ENCODE data around the gene ETV1. TPM values are rescaled to one million over a fixed set of nuclear protein-coding genes. Genes with fewer than 3 reads are reported as not detected.

ETV1 gene
- total RNA-seq, 2 experiments from 2014 or later, result not detected

- no peaks in the 10 kb centered on the region for H3K36me3 ChIP-seq (ENCODE audit: insufficient read depth, low read length)
- POLR2A ChIA-PET, result no interaction called here
- peaks cover 0 to 3% of the 10 kb centered on the region in 2 experiments for H3K9me3 ChIP-seq (ENCODE audit: control insufficient read depth in 1 of 2, insufficient read depth in 1 of 2, low read length in 2 of 2)
- H3K4me3 Mint-ChIP-seq, result no peak overlapping the region
- no peaks in the 10 kb centered on the region for H3K27me3 ChIP-seq (ENCODE audit: control insufficient read depth in 1 of 2, insufficient read depth in 2 of 2, low read length in 2 of 2)
- H3K4me1 Mint-ChIP-seq (ENCODE audit: low read depth), result no peaks in the 10 kb centered on the region
- intact Hi-C loops (cut with DNase I, micrococcal nuclease), result no loop called here
- no peak for ATAC-seq (ENCODE audit: poor library complexity)
- H3K36me3 Mint-ChIP-seq (ENCODE audit: low read depth), result no peaks in the 10 kb centered on the region
- no peaks in the 10 kb centered on the region for H3K4me1 ChIP-seq (ENCODE audit: insufficient read depth, low read length)
- no peak for DNase-seq
- H3K27ac Mint-ChIP-seq, result no peak overlapping the region
- CTCF ChIA-PET, result no interaction called here
- peaks cover 3% of the 10 kb centered on the region for H3K9me3 Mint-ChIP-seq
- no peak overlapping the region for H3K27ac ChIP-seq (ENCODE audit: low read depth in 1 of 2, low read length in 2 of 2)
- H3K27me3 Mint-ChIP-seq, result no peaks in the 10 kb centered on the region
- TF ChIP-seq CTCF (IDR thresholded peaks at IDR 0.05), result no peak
- H3K4me3 ChIP-seq (ENCODE audit: low read length), result no peak overlapping the region
Measured at GRCh38 chr7:13860734-13861133, 128.7 kb downstream of the ETV1 start.

GRCh38 chr7:13856012-13856411 is 133.5 kb downstream of the ETV1 start:
- intact Hi-C loops (cut with DNase I, micrococcal nuclease), result no loop called here
- CTCF ChIA-PET, result no interaction called here
- no peaks in the 10 kb centered on the region for H3K4me1 ChIP-seq (ENCODE audit: insufficient read depth, low read length)
- Mint-ChIP-seq H3K4me3 (no peak overlapping the region), H3K36me3 (ENCODE audit: low read depth) (no peaks in the 10 kb centered on the region), H3K27ac (no peak overlapping the region), H3K27me3 (no peaks in the 10 kb centered on the region), H3K4me1 (ENCODE audit: low read depth) (no peaks in the 10 kb centered on the region), H3K9me3 (no peaks in the 10 kb centered on the region)
- no peaks in the 10 kb centered on the region for H3K36me3 ChIP-seq (ENCODE audit: insufficient read depth, low read length)
- H3K27me3 ChIP-seq (ENCODE audit: control insufficient read depth in 1 of 2, insufficient read depth in 2 of 2, low read length in 2 of 2), result no peaks in the 10 kb centered on the region
- no peak overlapping the region for H3K27ac ChIP-seq (ENCODE audit: low read depth in 1 of 2, low read length in 2 of 2)
- ATAC-seq (ENCODE audit: poor library complexity) (no peak), DNase-seq (no peak)
- no peak overlapping the region for H3K4me3 ChIP-seq (ENCODE audit: low read length)
- TF ChIP-seq CTCF (IDR thresholded peaks at IDR 0.05), result no peak
- H3K9me3 ChIP-seq (ENCODE audit: control insufficient read depth in 1 of 2, insufficient read depth in 1 of 2, low read length in 2 of 2), result no peaks in the 10 kb centered on the region
- POLR2A ChIA-PET, result no interaction called here

GRCh38 chr7:13852281-13852968 is 137.0 kb downstream of the ETV1 start:
- peaks cover 17% of the 10 kb centered on the region for H3K4me1 Mint-ChIP-seq (ENCODE audit: low read depth)
- no peaks in the 10 kb centered on the region for H3K9me3 ChIP-seq (ENCODE audit: control insufficient read depth in 1 of 2, insufficient read depth in 1 of 2, low read length in 2 of 2)
- H3K4me3 ChIP-seq (ENCODE audit: low read length), result no peak overlapping the region
- no peak for ATAC-seq (ENCODE audit: poor library complexity)
- H3K27ac Mint-ChIP-seq, result no peak overlapping the region
- no peak overlapping the region for H3K4me3 Mint-ChIP-seq
- H3K27me3 Mint-ChIP-seq, result no peaks in the 10 kb centered on the region
- H3K27me3 ChIP-seq (ENCODE audit: control insufficient read depth in 1 of 2, insufficient read depth in 2 of 2, low read length in 2 of 2), result no peaks in the 10 kb centered on the region
- ChIA-PET POLR2A (no interaction called here), CTCF (no interaction called here)
- H3K4me1 ChIP-seq (ENCODE audit: insufficient read depth, low read length), result peaks cover 11% of the 10 kb centered on the region
- H3K27ac ChIP-seq (ENCODE audit: low read depth in 1 of 2, low read length in 2 of 2), result no peak overlapping the region
- intact Hi-C loops (cut with DNase I, micrococcal nuclease), result no loop called here
- H3K9me3 Mint-ChIP-seq, result no peaks in the 10 kb centered on the region
- no peaks in the 10 kb centered on the region for H3K36me3 ChIP-seq (ENCODE audit: insufficient read depth, low read length)
- no peak for TF ChIP-seq CTCF (IDR thresholded peaks at IDR 0.05)
- no peak for DNase-seq
- H3K36me3 Mint-ChIP-seq (ENCODE audit: low read depth), result no peaks in the 10 kb centered on the region
